ENCODE results near the gene IFIT1. TPM values are rescaled to one million over a fixed set of nuclear protein-coding genes. Genes with fewer than 3 reads are reported as not detected.
"Not testable (repeated sequence)": the region's sequence is repeated elsewhere in the genome, so short reads cannot be mapped to it uniquely, and the experiment has no call there.

The IFIT1 gene
- total RNA-seq, 2 experiments from 2014 or later, result 69.8 to 71.6 TPM

GRCh38 chr10:89391226-89391576, 1.2 kb upstream of the IFIT1 start:
- POLR2A ChIA-PET, result interaction anchor here (0.9 to 1.8 kb wide), 2 partner anchors 23 to 95 kb away, joined by 3 to 5 read pairs; partner anchors contain the start of gene IFIT5
- H3K27ac Mint-ChIP-seq, H3K27me3 Mint-ChIP-seq, H3K9me3 Mint-ChIP-seq, H3K4me3 Mint-ChIP-seq, DNase-seq: not testable (repeated sequence)
- CTCF ChIA-PET, result interaction anchor here (1.3 kb wide), 1 partner anchor 139 kb away, joined by 3 read pairs; the partner anchor contains the start of gene LIPA
- Mint-ChIP-seq H3K36me3 (ENCODE audit: low read depth) (peaks cover 29% of the 10 kb centered on the region), H3K4me1 (peaks cover 37% of the 10 kb centered on the region)

- Mint-ChIP-seq H3K9me3 (no peaks in the 10 kb centered on the region), H3K27ac (peak overlapping the region; percentile 90), H3K4me1 (peaks cover 45% of the 10 kb centered on the region), H3K4me3 (peak overlapping the region; percentile 87), H3K36me3 (ENCODE audit: low read depth) (peaks cover 39% of the 10 kb centered on the region), H3K27me3 (no peaks in the 10 kb centered on the region)
- ChIA-PET CTCF (interaction anchor here (0.6 to 2.3 kb wide), 5 partner anchors 21 to 814 kb away, joined by 3 to 19 read pairs (median 5); partner anchors contain the start of genes IFIT5 and KIF20B), POLR2A (interaction anchor here (0.6 to 2.4 kb wide), 13 partner anchors 20 to 1531 kb away, joined by 3 to 50 read pairs (median 7); partner anchors contain the start of genes IFIT2, IFIT3, IFIT5 and KIF20B)
- no peak for DNase-seq
Measured at GRCh38 chr10:89392974-89393373, 551 bp downstream of the IFIT1 start.

- peak overlapping the region; percentile 87 for H3K4me3 Mint-ChIP-seq
Measured at GRCh38 chr10:89393898-89394297, 1.5 kb downstream of the IFIT1 start.

GRCh38 chr10:89395141-89395540, 2.7 kb downstream of the IFIT1 start:
- Mint-ChIP-seq H3K4me1 (peaks cover 62% of the 10 kb centered on the region), H3K36me3 (ENCODE audit: low read depth) (peaks cover 61% of the 10 kb centered on the region), H3K27ac (no peak overlapping the region), H3K9me3 (no peaks in the 10 kb centered on the region), H3K27me3 (no peaks in the 10 kb centered on the region), H3K4me3 (peak overlapping the region; percentile 26)
- CTCF ChIA-PET, result no interaction called here
- POLR2A ChIA-PET, result interaction anchor here (1.2 kb wide), 1 partner anchor 19 kb away, joined by 4 read pairs; the partner anchor contains the start of gene IFIT5
- DNase-seq, result no peak

More at GRCh38 chr10:89393898-89394297, 1.5 kb downstream of the IFIT1 start:
- H3K27ac Mint-ChIP-seq, result no peak overlapping the region
- POLR2A ChIA-PET, result interaction anchor here (2.2 to 2.4 kb wide), 2 partner anchors 24 to 62 kb away, joined by 8 to 13 read pairs; no protein-coding TSS in a partner anchor
- peaks cover 48% of the 10 kb centered on the region for H3K36me3 Mint-ChIP-seq (ENCODE audit: low read depth)
- H3K4me1 Mint-ChIP-seq, result peaks cover 54% of the 10 kb centered on the region
- no peak for DNase-seq
- no peaks in the 10 kb centered on the region for H3K9me3 Mint-ChIP-seq
- CTCF ChIA-PET, result interaction anchor here (1.5 to 2.3 kb wide), 2 partner anchors 56 to 62 kb away, joined by 4 to 9 read pairs; no protein-coding TSS in a partner anchor
- no peaks in the 10 kb centered on the region for H3K27me3 Mint-ChIP-seq

- ChIA-PET POLR2A (interaction anchor here (2.3 kb wide), 1 partner anchor 16 kb away, joined by 11 read pairs; the partner anchor contains the start of gene IFIT5), CTCF (no interaction called here)
- H3K4me1 Mint-ChIP-seq, result peaks cover 59% of the 10 kb centered on the region
- DNase-seq, result no peak
- H3K27me3 Mint-ChIP-seq, result no peaks in the 10 kb centered on the region
- H3K27ac Mint-ChIP-seq, result peak overlapping the region; percentile 16
- peaks cover 83% of the 10 kb centered on the region for H3K36me3 Mint-ChIP-seq (ENCODE audit: low read depth)
- no peaks in the 10 kb centered on the region for H3K9me3 Mint-ChIP-seq
- H3K4me3 Mint-ChIP-seq, result no peak overlapping the region
Measured at GRCh38 chr10:89398003-89398749, 5.8 kb downstream of the IFIT1 start.

- H3K27me3 Mint-ChIP-seq, result no peaks in the 10 kb centered on the region
- ChIA-PET CTCF (interaction anchor here (0.7 kb wide), 1 partner anchor 44 kb away, joined by 4 read pairs; no protein-coding TSS in a partner anchor), POLR2A (interaction anchor here (1.3 to 2.3 kb wide), 2 partner anchors 14 to 301 kb away, joined by 3 to 11 read pairs; partner anchors contain the start of genes IFIT5 and KIF20B)
- no peak overlapping the region for H3K27ac Mint-ChIP-seq
- H3K36me3 Mint-ChIP-seq (ENCODE audit: low read depth), result peaks cover 88% of the 10 kb centered on the region
- DNase-seq, result no peak
- H3K4me3 Mint-ChIP-seq, result no peak overlapping the region
- H3K4me1 Mint-ChIP-seq, result peaks cover 52% of the 10 kb centered on the region
- no peaks in the 10 kb centered on the region for H3K9me3 Mint-ChIP-seq
Measured at GRCh38 chr10:89399956-89400355, 7.5 kb downstream of the IFIT1 start.

- Mint-ChIP-seq H3K9me3 (peaks cover 3% of the 10 kb centered on the region), H3K4me1 (peaks cover 34% of the 10 kb centered on the region), H3K27me3 (no peaks in the 10 kb centered on the region), H3K4me3 (no peak overlapping the region), H3K36me3 (ENCODE audit: low read depth) (peaks cover 97% of the 10 kb centered on the region), H3K27ac (no peak overlapping the region)
- ChIA-PET CTCF (interaction anchor here (1.7 kb wide), 1 partner anchor 11 kb away, joined by 5 read pairs; the partner anchor contains the start of gene IFIT5), POLR2A (no interaction called here)
- DNase-seq, result no peak
Measured at GRCh38 chr10:89403043-89403442, 10.6 kb downstream of the IFIT1 start.

- Mint-ChIP-seq H3K9me3 (peaks cover 3% of the 10 kb centered on the region), H3K36me3 (ENCODE audit: low read depth) (peaks cover 96% of the 10 kb centered on the region), H3K27ac (no peak overlapping the region), H3K4me1 (peaks cover 23% of the 10 kb centered on the region), H3K4me3 (no peak overlapping the region), H3K27me3 (no peaks in the 10 kb centered on the region)
- no peak for DNase-seq
- POLR2A ChIA-PET, result interaction anchor here (1.6 kb wide), 1 partner anchor 10 kb away, joined by 5 read pairs; the partner anchor contains the start of gene IFIT5
- CTCF ChIA-PET, result no interaction called here
Measured at GRCh38 chr10:89404104-89405047, 12.0 kb downstream of the IFIT1 start.

- Mint-ChIP-seq H3K36me3 (ENCODE audit: low read depth) (peaks cover 95% of the 10 kb centered on the region), H3K4me1 (peaks cover 26% of the 10 kb centered on the region)
- H3K4me3 Mint-ChIP-seq, H3K9me3 Mint-ChIP-seq, DNase-seq, H3K27me3 Mint-ChIP-seq, CTCF ChIA-PET, H3K27ac Mint-ChIP-seq, POLR2A ChIA-PET: not testable (repeated sequence)
Measured at GRCh38 chr10:89406178-89406577, 13.8 kb downstream of the IFIT1 start.

GRCh38 chr10:89407792-89408191, 15.4 kb downstream of the IFIT1 start:
- H3K27me3 Mint-ChIP-seq, CTCF ChIA-PET, DNase-seq, H3K4me3 Mint-ChIP-seq, H3K27ac Mint-ChIP-seq: not testable (repeated sequence)
- Mint-ChIP-seq H3K36me3 (ENCODE audit: low read depth) (peaks cover 95% of the 10 kb centered on the region), H3K4me1 (peaks cover 32% of the 10 kb centered on the region), H3K9me3 (peaks cover 15% of the 10 kb centered on the region)
- POLR2A ChIA-PET, result interaction anchor here (1.5 kb wide), 1 partner anchor 10 kb away, joined by 3 read pairs; no protein-coding TSS in a partner anchor

GRCh38 chr10:89409282-89409681, 16.9 kb downstream of the IFIT1 start:
- CTCF ChIA-PET, H3K4me3 Mint-ChIP-seq, POLR2A ChIA-PET, H3K27ac Mint-ChIP-seq, H3K27me3 Mint-ChIP-seq, DNase-seq: not testable (repeated sequence)
- peaks cover 37% of the 10 kb centered on the region for H3K4me1 Mint-ChIP-seq
- H3K9me3 Mint-ChIP-seq, result peaks cover 15% of the 10 kb centered on the region
- peaks cover 91% of the 10 kb centered on the region for H3K36me3 Mint-ChIP-seq (ENCODE audit: low read depth)

- DNase-seq, H3K4me3 Mint-ChIP-seq, H3K27me3 Mint-ChIP-seq, CTCF ChIA-PET, H3K27ac Mint-ChIP-seq, POLR2A ChIA-PET: not testable (repeated sequence)
- Mint-ChIP-seq H3K4me1 (peaks cover 41% of the 10 kb centered on the region), H3K9me3 (peaks cover 15% of the 10 kb centered on the region), H3K36me3 (ENCODE audit: low read depth) (peaks cover 88% of the 10 kb centered on the region)
Measured at GRCh38 chr10:89410551-89410950, 18.1 kb downstream of the IFIT1 start.

Measured in activated CD4-positive, alpha-beta memory T cell treated with anti-CD3 and anti-CD28 coated beads, Interleukin-2, amount 10 ng/mL, durations not matched to agents 7 days and 5 days (primary cell).